Measurements from ENCODE around the gene BAIAP2L2. TPM values are rescaled to one million over a fixed set of nuclear protein-coding genes. Genes with fewer than 3 reads are reported as not detected.

The BAIAP2L2 gene
- total RNA-seq, 1 experiment from 2014 or later: 2.3 TPM

GRCh38 chr22:38041760-38042487 lies 68.6 kb downstream of the BAIAP2L2 start:
- H3K4me1 Mint-ChIP-seq: peaks cover 0 to 12% of the 10 kb centered on the region in 2 experiments; a peak in 2 of 4 replicates
- no peak overlapping the region for H3K4me2 ChIP-seq (ENCODE audit: insufficient read depth, insufficient read length, low read length)
- no peak overlapping the region for H3K23ac ChIP-seq (ENCODE audit: insufficient read length, low read depth, low read length)
- H3K9me3 ChIP-seq (ENCODE audit: control insufficient read depth, low read depth, low read length): no peaks in the 10 kb centered on the region
- no peak overlapping the region for H2BK12ac ChIP-seq (ENCODE audit: insufficient read length, low read depth, low read length)
- no peak overlapping the region for H2BK120ac ChIP-seq (ENCODE audit: low read depth, low read length, poor library complexity, severe bottlenecking)
- H2AK5ac ChIP-seq (ENCODE audit: insufficient read length, low read length): no peak overlapping the region
- no peak overlapping the region for H2BK5ac ChIP-seq (ENCODE audit: insufficient read length, low read length)
- no peak for DNase-seq
- no peak overlapping the region for H2BK15ac ChIP-seq (ENCODE audit: low read depth, low read length)
- no peak overlapping the region for H4K5ac ChIP-seq (ENCODE audit: insufficient read length, low read depth, low read length)
- H3K79me1 ChIP-seq (ENCODE audit: insufficient read depth, low read depth, low read length, poor library complexity, severe bottlenecking): no peaks in the 10 kb centered on the region
- H3K4me1 ChIP-seq (ENCODE audit: insufficient read depth, low read length): no peaks in the 10 kb centered on the region
- no peak overlapping the region; a peak in 1 of 7 replicates for H3K27ac Mint-ChIP-seq
- H3K23me2 ChIP-seq (ENCODE audit: insufficient read length, low read depth, low read length, poor library complexity, severe bottlenecking): no peaks in the 10 kb centered on the region
- no peak overlapping the region for H2BK20ac ChIP-seq (ENCODE audit: low read depth, low read length, poor library complexity, severe bottlenecking)
- H3K4me3 Mint-ChIP-seq: no peak overlapping the region; a peak in 1 of 5 replicates
- H3K18ac ChIP-seq (ENCODE audit: insufficient read length, low read depth, low read length): no peak overlapping the region
- H3K14ac ChIP-seq (ENCODE audit: insufficient read depth, low read length): no peak overlapping the region
- H4K8ac ChIP-seq (replicated peaks; ENCODE audit: insufficient read length, low read depth, low read length): no peak overlapping the region
- peaks cover 15% of the 10 kb centered on the region for H3K27me3 Mint-ChIP-seq (ENCODE audit: low read depth)
- H4K20me1 ChIP-seq (ENCODE audit: control insufficient read depth, insufficient read depth, insufficient read length): no peaks in the 10 kb centered on the region
- H3K4ac ChIP-seq (ENCODE audit: low read depth, low read length): no peak overlapping the region
- no peaks in the 10 kb centered on the region for H3K27me3 ChIP-seq (ENCODE audit: insufficient read depth, low read length)
- H2AFZ ChIP-seq (ENCODE audit: low read length): no peak overlapping the region
- H3K9me3 Mint-ChIP-seq: no peaks in the 10 kb centered on the region
- no peak overlapping the region for H4K91ac ChIP-seq (ENCODE audit: insufficient read length, low read depth, low read length)
- no CpG with 5 or more reads among the region's 5 CpGs for WGBS (ENCODE audit: extremely low coverage, insufficient read length, low lambda C conversion rate)
- H3K27ac ChIP-seq (ENCODE audit: insufficient read length, low read depth, low read length): no peak overlapping the region
- no peak overlapping the region for H3K56ac ChIP-seq (ENCODE audit: insufficient read length, low read depth, low read length)
- H3K36me3 Mint-ChIP-seq (ENCODE audit: insufficient read depth in 1 of 3, low read depth in 3 of 3): no peaks in the 10 kb centered on the region
- no peaks in the 10 kb centered on the region for H3K79me2 ChIP-seq (ENCODE audit: insufficient read depth, low read length)
- no peak overlapping the region for H3T11ph ChIP-seq (ENCODE audit: low read length)
- TF ChIP-seq CTCF (conservative IDR thresholded peaks at IDR 0.05): no peak
- no peak overlapping the region for H3K9ac ChIP-seq (ENCODE audit: extremely low read depth, insufficient read length, low read length)

Measured in H9 (cell line).